Measurements from ENCODE around the gene GRID1.

DNA sequence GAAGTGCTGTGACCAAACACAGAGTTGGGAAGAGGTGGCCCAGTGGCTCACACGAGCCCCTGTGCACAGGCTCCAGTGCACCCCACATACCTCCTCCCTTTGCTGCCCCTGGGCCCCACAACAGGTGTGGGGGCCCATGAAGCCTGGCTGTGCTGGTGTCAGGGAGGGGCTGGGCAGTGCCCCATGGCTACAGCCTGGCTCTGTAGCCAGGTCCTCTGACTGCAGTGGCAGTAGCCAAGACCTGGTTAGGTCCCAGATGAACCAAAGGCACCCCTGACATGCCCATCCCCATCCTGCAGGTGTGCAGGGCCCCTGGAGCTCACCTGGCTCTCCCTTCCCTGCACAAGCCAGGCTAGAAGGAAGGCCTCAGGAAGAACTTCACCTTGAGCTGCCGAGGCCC, 176.3 kb downstream of the GRID1 start:
- TF ChIP-seq GATA2 (IDR thresholded peaks at IDR 0.05; ENCODE audit: low read depth, low read length), result no peak
- no peak for TF ChIP-seq GATA3 (IDR thresholded peaks at IDR 0.05; ENCODE audit: low read depth, low read length)

Data from SH-SY5Y (cell line).